Stimulated activated CD4-positive, alpha-beta T cell treated with anti-CD3 and anti-CD28 coated beads, TNF-alpha, amount 100 ng/mL, for 48 hours (primary cell): Measurements from ENCODE around the gene IFT81.
"Not testable (repeated sequence)": the region's sequence is repeated elsewhere in the genome, so short reads cannot be mapped to it uniquely, and the experiment has no call there.

Source experiments
- DNase-seq, 3 donors: peaks; one replicate each; pipeline ENCODE4 v3.0.0-alpha.2; 2020; ENCODE audit warnings: low read depth in 3 of 3

Gene IFT81

GRCh38 chr12:110199339-110200123 is 75.4 kb downstream of the IFT81 start:
- DNase-seq = peak in 1 of 3 donors; percentile 1

GRCh38 chr12:110200124-110200417 is 75.9 kb downstream of the IFT81 start:
- no peak for DNase-seq

DNA sequence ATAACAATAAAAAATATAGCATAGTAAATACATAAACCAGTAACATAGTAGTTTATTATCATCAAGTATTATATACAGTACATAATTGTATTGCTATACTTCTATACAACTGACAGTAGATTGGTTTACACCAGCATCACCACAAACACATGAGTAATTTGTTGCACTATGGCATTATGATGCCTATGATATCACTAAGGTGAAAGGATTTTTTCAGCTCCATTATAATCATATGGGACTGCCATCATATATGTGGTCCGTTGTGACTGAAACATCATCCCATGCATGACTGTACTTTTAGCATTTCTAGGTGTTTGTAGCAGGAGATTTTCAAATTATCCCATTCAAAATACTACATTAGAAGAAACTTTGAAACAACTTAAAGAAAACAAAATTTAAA is 77.8 kb downstream of the IFT81 start:
- DNase-seq = no peak

GRCh38 chr12:110203546-110203945 is 79.4 kb downstream of the IFT81 start:
- no peak for DNase-seq

GRCh38 chr12:110205931-110206330 is 81.8 kb downstream of the IFT81 start:
- DNase-seq = no peak

- DNase-seq = not testable (repeated sequence)
Measured at GRCh38 chr12:110211639-110212536, 87.7 kb downstream of the IFT81 start.

GRCh38 chr12:110217996-110218674 is 94.0 kb downstream of the IFT81 start:
- DNase-seq = no peak

- no peak for DNase-seq
Measured at GRCh38 chr12:110222027-110222426, 97.9 kb downstream of the IFT81 start.

DNA sequence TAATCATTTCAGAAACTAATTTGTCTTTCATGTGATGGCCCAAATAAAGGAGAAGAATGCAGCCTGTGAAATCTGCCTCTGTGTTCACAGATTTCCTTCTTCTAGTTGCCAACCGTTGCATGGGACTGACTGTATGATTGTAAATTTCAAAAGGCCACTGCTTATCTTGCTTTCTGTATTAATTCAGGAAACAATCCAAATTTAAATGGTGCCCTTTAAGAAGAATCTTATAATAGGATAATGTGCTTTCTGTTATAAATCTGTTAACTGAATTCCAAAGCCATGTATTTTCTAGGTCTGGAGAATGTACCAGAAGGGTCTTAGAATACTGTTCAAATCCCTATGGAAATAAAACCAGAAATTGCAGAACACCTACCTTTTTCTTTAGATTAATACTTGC is 98.3 kb downstream of the IFT81 start:
- DNase-seq = no peak

DNA sequence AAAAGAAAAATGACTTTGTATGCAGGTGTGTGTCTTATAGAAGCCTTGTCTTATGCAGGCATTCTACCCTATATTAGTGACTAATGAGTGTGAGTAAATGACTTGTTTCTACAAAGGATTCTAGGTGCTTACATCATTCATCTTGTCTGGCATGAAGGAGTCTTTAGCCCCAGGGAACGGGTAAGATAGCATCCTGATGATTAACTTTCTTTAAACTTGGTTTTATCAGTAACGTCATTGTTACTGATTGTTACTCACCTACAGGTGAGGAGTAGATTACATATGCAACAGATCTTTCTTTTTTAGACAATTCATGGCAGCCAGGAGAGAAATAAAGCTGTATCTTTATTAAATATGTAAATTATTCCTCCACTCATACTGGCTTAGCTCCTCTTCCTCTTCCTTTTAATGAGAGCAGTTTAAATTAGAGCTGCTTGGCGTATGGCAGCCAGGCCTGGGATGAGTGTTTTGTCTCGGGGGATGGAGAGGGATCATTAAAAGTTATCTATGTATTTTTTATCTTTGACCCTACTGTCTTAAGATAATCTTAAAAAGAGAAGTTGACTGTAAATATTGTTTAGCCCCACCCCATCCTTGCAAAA is 99.7 kb downstream of the IFT81 start:
- no peak for DNase-seq

DNA sequence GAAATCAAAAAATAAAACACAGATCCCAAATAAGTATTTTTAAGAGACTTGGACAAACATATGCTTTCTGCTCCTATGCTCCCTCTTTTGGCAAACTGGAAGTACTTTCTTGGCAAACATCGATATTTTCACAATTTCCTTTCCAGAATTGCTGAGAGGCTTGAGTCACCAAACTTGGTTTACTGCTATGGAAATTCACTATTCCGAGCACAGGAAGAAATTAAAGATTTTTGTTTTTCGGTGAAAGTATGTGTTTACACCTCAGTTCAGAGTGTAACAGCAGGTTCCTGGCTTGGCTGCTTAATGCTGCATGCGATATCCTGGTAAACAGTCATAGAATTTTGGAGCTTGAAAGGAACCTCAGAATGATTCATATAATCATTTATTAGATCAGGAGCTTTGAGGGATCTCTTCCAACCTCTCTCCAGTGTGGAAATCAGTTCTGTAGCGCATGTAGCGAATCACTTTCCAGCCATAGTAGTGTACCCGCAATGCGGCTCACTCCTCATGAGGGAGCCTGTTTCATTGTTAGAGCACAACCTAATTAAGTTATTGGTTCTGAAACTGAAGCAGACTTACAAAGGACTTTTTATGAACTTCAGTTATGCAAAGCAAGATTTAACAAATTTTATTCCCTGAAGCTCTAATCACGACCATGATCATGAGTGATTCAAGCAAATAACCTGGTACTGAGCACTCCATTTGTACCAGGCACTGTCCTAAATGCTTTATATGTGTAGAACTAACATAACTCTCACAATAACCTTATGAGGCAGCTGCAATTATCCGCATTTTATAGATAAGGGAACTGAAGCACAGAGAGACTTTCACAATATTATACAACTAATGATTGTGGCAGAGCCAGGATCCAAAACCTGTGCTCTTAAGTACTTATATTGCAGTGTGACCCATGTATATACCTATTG is 100.5 kb downstream of the IFT81 start:
- no peak for DNase-seq

DNA sequence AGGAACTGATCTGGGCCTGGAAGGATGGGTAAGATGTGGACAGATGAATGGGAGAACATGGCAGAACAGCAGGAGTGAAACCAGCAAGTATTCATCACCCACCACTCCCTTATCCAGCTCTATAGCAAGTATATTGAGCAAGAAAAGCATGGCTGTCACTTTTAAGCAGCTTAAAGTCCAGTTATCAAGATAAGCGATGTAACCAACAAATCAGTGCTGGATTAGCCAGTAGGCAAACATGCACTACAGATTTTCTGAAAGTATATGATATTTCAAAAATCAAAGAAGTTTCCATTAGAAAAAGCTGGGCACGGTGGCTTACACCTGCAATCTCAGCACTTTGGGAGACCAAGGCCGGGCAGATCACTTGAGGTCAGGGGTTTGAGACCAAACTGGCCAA is 103.0 kb downstream of the IFT81 start:
- no peak for DNase-seq

DNA sequence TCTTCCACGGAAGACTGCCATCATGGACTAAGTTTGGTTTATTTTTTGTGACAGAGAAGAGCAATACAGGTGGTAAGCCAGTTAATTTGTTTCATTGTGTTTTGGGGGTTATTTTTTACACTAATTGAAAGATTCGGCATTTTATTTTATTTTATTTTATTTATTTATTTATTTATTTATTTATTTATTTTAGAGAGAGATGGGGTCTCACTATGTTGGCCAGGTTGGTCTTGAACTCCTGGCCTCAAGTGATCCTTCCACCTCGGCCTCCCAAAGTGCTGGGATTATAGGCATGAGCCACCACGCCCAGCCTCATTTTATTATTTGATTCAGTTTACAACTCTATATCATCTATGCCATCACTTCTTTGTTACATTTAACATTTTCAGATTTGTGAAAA is 104.2 kb downstream of the IFT81 start:
- DNase-seq = not testable (repeated sequence)

DNA sequence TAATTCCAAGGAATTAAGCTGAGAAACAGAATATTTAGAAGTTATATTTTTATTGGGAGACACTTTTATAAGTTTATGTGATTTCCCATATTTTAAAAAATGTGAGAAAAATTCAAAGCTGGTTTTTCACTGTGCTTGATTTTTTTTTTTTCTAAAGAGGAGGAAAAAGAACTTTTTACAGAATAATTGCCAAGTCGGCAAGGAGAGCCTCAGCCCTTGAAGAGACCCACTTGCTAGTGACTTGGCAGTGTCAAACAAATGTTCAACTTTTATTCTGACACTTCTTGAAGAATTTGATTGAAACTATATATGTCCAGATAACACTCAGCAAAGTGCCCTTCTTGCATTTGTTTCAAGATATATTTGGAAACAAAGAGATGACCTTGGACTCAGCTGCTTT is 104.6 kb downstream of the IFT81 start:
- no peak for DNase-seq

DNA sequence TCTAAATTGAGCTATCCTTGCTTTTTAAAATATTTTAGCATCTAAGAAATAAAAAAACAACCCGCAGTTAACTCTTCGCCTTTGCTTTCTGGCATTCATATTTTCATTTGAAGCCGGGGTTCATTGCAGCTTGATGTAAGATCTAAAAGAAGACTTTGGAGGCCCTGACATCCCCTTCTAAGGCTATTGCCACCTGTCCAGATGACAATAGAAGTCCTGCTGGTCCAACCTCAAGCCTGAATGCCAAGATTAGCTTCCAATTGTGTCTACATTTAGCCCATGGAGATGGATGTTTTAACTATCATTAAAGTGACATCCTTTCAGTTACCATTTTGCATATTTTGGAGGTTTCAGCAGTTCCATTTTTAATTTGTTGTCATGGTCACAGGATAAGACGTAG is 105.3 kb downstream of the IFT81 start:
- DNase-seq = no peak

- no peak for DNase-seq
Measured at GRCh38 chr12:110230655-110231054, 106.5 kb downstream of the IFT81 start.

- DNase-seq = no peak
Measured at GRCh38 chr12:110233212-110233903, 109.2 kb downstream of the IFT81 start.

- no peak for DNase-seq
Measured at GRCh38 chr12:110234331-110234751, 110.2 kb downstream of the IFT81 start.

GRCh38 chr12:110234755-110235154 is 110.6 kb downstream of the IFT81 start:
- no peak for DNase-seq

GRCh38 chr12:110235383-110235782 is 111.2 kb downstream of the IFT81 start:
- DNase-seq = no peak
